WI38 (cell line): ENCODE results near the gene ZKSCAN1.
A peak's percentile ranks its signal among the peaks of the same experiment; 100 is the strongest.
"Not testable (repeated sequence)": the region's sequence is repeated elsewhere in the genome, so short reads cannot be mapped to it uniquely, and the experiment has no call there.

Source experiments
- H3K4me3 ChIP-seq: 2 replicates; pipeline ENCODE4 v1.5.1; 2011; ENCODE audit warnings: low read depth, mild to moderate bottlenecking, control low read depth, low read length
- TF ChIP-seq, protein P1 (sequence below): IDR thresholded peaks from 2 replicates; pipeline ENCODE4 v1.5.1; 2012; ENCODE audit warnings: low read depth, mild to moderate bottlenecking, control low read depth, low read length

ZKSCAN1 gene

DNA sequence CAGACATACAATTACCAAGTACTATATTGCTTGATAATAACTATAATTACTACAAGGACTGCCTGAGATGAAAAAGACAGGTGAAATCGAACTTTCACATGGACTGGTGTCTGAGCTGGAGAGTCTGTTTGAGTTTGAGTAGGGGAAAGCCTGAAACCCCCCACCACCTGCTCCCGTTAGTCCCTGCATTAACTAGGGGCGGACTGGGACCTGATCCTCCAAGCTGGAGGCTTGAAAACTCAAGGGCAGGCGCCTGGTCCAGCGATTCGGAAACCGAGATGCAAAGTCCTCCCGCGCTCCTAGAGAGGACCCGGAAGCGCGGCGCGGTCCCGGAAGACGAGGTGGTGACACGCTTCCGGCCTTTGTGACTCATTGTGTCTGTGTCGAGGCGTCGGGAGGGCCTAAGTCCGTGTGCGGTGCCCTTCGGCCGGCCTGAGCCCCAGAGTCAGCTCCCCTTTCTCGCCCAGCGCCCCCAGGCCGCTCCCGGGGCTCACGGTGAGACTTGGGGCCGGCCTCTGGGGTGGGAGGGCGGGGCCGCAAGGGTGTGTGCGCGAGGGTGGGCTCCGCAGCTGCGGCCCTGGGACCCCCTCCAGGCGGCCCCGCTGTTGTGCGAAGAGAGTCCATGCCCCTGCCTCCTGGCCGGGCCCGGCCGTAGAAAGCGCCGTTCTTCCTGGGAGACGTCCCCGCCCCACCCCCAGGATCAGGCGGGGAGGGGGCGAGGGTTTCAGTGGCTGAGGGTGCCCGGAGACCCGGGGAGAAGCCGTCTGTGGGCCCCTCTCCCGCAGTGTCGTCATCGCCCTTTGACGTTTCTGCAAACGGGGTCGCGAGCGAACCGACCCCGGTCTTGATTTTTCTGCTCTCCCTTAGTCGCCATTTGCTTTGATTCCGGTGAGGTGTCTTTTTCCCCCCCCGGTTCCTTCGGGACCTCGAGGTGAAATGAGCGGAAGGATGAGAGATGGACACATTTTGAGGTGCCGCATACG is at the start of gene ZKSCAN1:
TSS of gene ZKSCAN1 (plus strand) at position 365 of the 983 bp plus-strand sequence. CDS start 7,911 bp downstream, outside the sequence.
- peak within 1 kb of the TSS; percentile 98 for H3K4me3 ChIP-seq
- TF ChIP-seq, protein P1, sequence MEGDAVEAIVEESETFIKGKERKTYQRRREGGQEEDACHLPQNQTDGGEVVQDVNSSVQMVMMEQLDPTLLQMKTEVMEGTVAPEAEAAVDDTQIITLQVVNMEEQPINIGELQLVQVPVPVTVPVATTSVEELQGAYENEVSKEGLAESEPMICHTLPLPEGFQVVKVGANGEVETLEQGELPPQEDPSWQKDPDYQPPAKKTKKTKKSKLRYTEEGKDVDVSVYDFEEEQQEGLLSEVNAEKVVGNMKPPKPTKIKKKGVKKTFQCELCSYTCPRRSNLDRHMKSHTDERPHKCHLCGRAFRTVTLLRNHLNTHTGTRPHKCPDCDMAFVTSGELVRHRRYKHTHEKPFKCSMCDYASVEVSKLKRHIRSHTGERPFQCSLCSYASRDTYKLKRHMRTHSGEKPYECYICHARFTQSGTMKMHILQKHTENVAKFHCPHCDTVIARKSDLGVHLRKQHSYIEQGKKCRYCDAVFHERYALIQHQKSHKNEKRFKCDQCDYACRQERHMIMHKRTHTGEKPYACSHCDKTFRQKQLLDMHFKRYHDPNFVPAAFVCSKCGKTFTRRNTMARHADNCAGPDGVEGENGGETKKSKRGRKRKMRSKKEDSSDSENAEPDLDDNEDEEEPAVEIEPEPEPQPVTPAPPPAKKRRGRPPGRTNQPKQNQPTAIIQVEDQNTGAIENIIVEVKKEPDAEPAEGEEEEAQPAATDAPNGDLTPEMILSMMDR: no peak

- no peak overlapping the region for H3K4me3 ChIP-seq
- TF ChIP-seq, protein P1: no peak
Observed at GRCh38 chr7:99969298-99969697, 46.1 kb upstream of the ZKSCAN1 start.

DNA sequence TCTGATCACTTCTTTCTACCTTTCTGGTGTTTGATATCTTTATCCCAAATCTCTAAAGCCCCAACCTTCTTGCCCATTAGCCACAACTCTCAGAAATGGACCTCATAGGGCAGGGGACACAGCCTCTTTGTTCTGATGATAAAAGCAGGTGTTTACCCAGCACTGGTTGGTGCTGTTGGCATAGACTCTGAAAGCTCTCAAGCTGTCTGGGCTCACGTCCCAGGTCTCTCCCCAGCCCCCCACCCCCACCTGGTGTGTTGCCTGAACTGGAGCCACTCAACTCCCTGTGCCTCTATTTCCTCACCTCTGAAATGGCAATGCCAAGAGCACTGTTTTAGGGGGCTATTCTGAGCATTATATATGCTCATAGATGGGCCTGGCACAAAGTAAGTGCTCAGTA is 45.6 kb upstream of the ZKSCAN1 start:
- H3K4me3 ChIP-seq: not testable (repeated sequence)

DNA sequence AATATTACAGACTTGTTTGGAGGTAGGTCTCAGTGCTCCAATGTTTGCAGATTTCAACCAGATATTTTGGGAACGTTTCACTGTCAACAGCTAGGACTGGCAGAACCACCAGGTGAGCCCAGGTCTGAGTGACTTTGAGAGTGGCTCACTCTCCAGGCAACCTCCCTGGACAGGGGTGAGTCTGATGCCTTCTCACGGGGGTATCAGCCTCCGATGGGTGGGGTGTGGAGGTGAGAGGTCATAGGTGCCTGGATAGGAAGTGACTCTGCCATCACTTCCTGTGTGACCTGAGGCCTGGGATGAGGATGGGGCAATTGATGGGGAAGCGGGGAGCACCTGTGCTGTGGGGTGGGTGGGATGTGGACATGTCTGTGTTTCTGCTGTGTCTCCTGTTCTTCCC is 44.2 kb upstream of the ZKSCAN1 start:
- no peak overlapping the region for H3K4me3 ChIP-seq
- TF ChIP-seq, protein P1: no peak

DNA sequence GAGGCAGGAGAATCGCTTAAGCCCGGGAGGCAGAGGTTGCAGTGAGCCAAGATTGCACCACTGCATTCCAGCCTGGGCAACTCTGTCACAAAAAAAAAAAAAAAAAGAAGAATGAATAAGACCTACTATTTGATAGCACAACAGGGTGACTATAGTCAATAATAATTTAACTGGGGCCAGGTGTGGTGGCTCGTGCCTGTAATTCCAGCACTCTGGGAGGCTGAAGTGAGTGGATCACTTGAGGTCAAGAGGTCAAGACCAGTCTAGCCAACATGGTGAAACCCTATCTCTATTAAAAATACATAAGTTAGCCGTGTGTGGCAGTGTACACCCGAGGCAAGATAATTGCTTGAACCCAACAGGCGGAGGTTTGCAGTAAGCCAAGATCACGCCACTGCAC is 41.6 kb upstream of the ZKSCAN1 start:
- H3K4me3 ChIP-seq: not testable (repeated sequence)

DNA sequence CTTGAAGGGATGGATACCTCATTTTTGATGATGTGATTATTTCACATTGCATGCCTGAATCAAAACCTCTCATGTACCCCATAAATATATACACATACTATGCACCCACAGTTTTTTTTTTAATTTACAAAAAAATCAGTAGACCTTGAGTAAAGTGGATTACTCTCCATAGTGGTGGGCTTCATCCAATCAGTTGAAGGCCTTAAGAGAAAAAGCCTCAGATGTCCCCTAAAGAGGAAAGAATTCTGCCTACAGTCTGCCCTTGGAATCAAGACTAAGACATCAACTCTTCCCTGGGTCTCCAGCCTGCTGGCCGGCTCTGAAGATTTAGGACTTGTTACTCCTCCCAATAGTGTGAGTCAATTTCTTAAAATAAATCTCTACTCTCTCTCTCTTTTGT is 40.7 kb upstream of the ZKSCAN1 start:
- TF ChIP-seq, protein P1: no peak
- no peak overlapping the region for H3K4me3 ChIP-seq

DNA sequence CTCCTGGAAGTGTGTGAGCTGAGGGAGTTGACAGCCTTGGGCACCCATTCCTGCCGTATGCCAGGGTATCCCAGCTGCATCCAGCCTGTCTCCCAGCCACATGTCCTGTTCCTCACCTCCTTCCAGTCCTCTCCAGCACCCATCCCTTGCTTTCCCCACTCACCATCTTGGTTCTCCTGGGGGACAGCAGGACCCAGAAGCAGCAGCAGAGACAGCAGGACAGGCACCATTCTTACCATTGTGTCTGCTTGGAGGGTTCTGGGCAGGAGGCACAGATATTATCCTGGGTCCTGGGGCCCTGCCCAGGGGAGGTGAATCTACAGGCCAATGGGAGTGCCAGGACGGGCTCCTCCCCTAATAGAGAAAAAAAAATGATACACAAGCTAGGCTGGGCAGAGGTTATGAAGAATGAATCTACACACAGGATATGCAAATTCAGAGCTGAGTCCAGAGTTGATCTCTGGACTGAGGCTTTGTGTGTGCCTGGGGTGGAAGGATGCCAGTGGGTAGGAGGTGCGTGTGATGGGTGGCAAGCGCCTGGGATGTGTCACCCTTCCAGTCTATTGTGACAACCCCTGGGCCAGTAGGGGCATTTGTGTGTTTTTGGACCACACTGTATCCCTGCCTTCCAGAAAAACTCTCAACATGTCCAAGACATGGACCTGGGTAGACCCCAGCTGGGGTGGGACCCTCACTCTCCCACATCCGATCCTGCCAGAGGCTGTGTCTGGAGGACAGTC is 39.4 kb upstream of the ZKSCAN1 start, which contains the start of gene AZGP1:
TSS of gene AZGP1 (minus strand) at position 250 of the 740 bp plus-strand sequence. CDS start at position 239, 11 bp downstream.
- no peak within 1 kb of the TSS for H3K4me3 ChIP-seq
- TF ChIP-seq, protein P1: no peak

DNA sequence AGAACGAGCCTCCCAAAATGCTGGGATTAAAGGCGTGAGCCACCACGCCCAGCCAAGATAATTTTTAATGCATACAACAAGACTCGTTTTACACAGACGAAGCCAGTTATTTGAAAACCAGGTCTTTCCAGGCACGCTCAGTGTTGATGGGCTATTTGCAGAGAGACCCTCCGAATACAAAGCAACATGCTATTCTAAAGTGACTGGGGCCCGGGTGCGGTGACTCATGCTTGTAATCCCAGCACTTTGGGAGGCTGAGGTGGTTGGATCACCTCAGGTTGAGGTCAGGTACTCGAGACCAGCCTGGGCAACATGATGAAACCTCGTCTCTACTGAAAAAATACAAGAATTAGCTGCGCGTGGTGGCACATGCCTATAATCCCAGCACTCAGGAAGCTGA is 38.8 kb upstream of the ZKSCAN1 start:
- no peak overlapping the region for H3K4me3 ChIP-seq
- TF ChIP-seq, protein P1: no peak
